HepG2 (cell line): ENCODE data around the gene TXNDC12. TPM values are rescaled to one million over a fixed set of nuclear protein-coding genes. Genes with fewer than 3 reads are reported as not detected.

Source experiments
- ATAC-seq: fragments of 200-7000 bp; cut with Tn5 transposase; 3 replicates; pipeline ENCODE4 v1.9.1; 2020; ENCODE audit warnings: mild to moderate bottlenecking, moderate library complexity
- BruUV-seq: library from RNA; stranded (reverse); fragments of 400-500 nt; replicated peaks from 2 replicates; lab custom pipeline; 2021; lab: Mats Ljungman, UMichigan
- CTCF ChIA-PET: fragments of 300-600 bp; formaldehyde crosslinking; extraction: SDS; loops from one replicate; lab custom pipeline; 2021; ENCODE audit warnings: low total read pairs, inconsistent platforms, low intra/inter-chr PET ratio; lab: Yijun Ruan, JAX
- POLR2A ChIA-PET: fragments of 350-600 bp; sonication (Branson Sonifier 250); formaldehyde crosslinking; loops from one replicate; lab custom pipeline; 2020; ENCODE audit warnings: antibody characterized with exemption, inconsistent platforms; lab: Yijun Ruan, JAX
- DNase-seq: peaks from one replicate; pipeline ENCODE4 v3.0.0-alpha.2; 2015; ENCODE audit warnings: low spot score
- FAIRE-seq: peaks from 3 replicates; lab custom pipeline; 2011; peaks lifted over from hg19 to GRCh38; lab: Jason Lieb, UNC
- H2AFZ ChIP-seq: one replicate; pipeline ENCODE4 v1.6.1; 2011; ENCODE audit warnings: low read length, inconsistent platforms
- H3K27ac ChIP-seq: fragments of 300-600 bp; 3 replicates; pipeline ENCODE4 v1.8.0; 2011; ENCODE audit warnings: mixed run types, mild to moderate bottlenecking, mixed read lengths, low read length, inconsistent platforms; ENCODE audit not compliant: insufficient read depth; ENCODE audit errors: extremely low read length
- H3K27me3 ChIP-seq, 2 experiments: fragments of 200-600 bp in 1 of 2; 2 replicates in 1 of 2; 3 replicates in 1 of 2; pipeline versions ENCODE4 v1.6.0 to v1.8.0; 2011; ENCODE audit warnings: low read length in 2 of 2, mild to moderate bottlenecking in 2 of 2, moderate library complexity in 2 of 2, inconsistent platforms in 1 of 2; ENCODE audit not compliant: insufficient read depth in 2 of 2, control insufficient read depth in 1 of 2
- H3K36me3 ChIP-seq, 2 experiments: fragments of 200-600 bp in 1 of 2; replicated peaks in 1 of 2; 2 replicates in 1 of 2; 3 replicates in 1 of 2; pipeline versions ENCODE4 v1.5.1 to v1.8.0; 2011; ENCODE audit warnings: low read length in 2 of 2, inconsistent platforms in 1 of 2; ENCODE audit not compliant: insufficient read depth in 2 of 2, control insufficient read depth in 1 of 2
- H3K4me1 ChIP-seq: 2 replicates; pipeline ENCODE4 v1.5.1; 2012; ENCODE audit warnings: low read length, inconsistent platforms; ENCODE audit not compliant: insufficient read depth
- H3K4me2 ChIP-seq: 2 replicates; pipeline ENCODE4 v1.6.0; 2011; ENCODE audit warnings: low read depth, low read length, inconsistent platforms
- H3K4me3 ChIP-seq, 3 experiments: fragments of 200-600 bp in 1 of 3; sonication (generic), shearing (Covaris generic) in 1 of 3; replicated peaks in 1 of 3; 2 replicates each; pipeline ENCODE4 v1.5.1; 2011 to 2016; ENCODE audit warnings: low read length in 3 of 3, inconsistent platforms in 2 of 3, low read depth in 2 of 3, mild to moderate bottlenecking in 2 of 3, control low read depth in 1 of 3, mixed read lengths in 1 of 3; ENCODE audit not compliant: insufficient read depth in 1 of 3
- H3K79me2 ChIP-seq: one replicate; pipeline ENCODE4 v1.6.1; 2011; ENCODE audit warnings: low read length, inconsistent platforms; ENCODE audit not compliant: insufficient read depth
- H3K9ac ChIP-seq: 2 replicates; pipeline ENCODE4 v1.6.0; 2011; ENCODE audit warnings: mild to moderate bottlenecking, low read depth, low read length, inconsistent platforms; ENCODE audit not compliant: insufficient read depth
- H3K9me3 ChIP-seq: 2 replicates; pipeline ENCODE4 v1.5.1; 2012; ENCODE audit warnings: mild to moderate bottlenecking, low read length
- H4K20me1 ChIP-seq: 2 replicates; pipeline ENCODE4 v1.6.0; 2011; ENCODE audit warnings: inconsistent platforms, mild to moderate bottlenecking, low read length, moderate library complexity; ENCODE audit not compliant: insufficient read depth
- ATF7 ChIP-seq, 2 experiments: fragments of 450-650 bp in 1 of 2; sonication (generic) in 1 of 2; formaldehyde crosslinking in 1 of 2; IDR thresholded peaks; 2 replicates each; pipeline versions ENCODE4 v1.4.0 to v1.6.1; 2016 to 2020; ENCODE audit warnings: antibody characterized with exemption in 1 of 2, mild to moderate bottlenecking in 1 of 2, missing genetic modification reagents in 1 of 2
- CHD4 ChIP-seq: fragments of 200-600 bp; sonication (generic); IDR thresholded peaks from 2 replicates; pipeline ENCODE4 v1.7.0; 2017; ENCODE audit warnings: mild to moderate bottlenecking, low read length, borderline replicate concordance
- HIVEP1 ChIP-seq: sonication (generic); formaldehyde crosslinking; IDR thresholded peaks from 2 replicates; pipeline ENCODE4 v1.4.0; 2020; ENCODE audit warnings: mild to moderate bottlenecking, missing genetic modification reagents
- PAXIP1 ChIP-seq: sonication (generic); formaldehyde crosslinking; conservative IDR thresholded peaks from 2 replicates; pipeline ENCODE4 v1.4.0; 2020; ENCODE audit warnings: mild to moderate bottlenecking, missing genetic modification reagents, moderate library complexity
- PHF21A ChIP-seq: sonication (generic); formaldehyde crosslinking; IDR thresholded peaks from 2 replicates; pipeline ENCODE4 v1.5.0; 2020; ENCODE audit warnings: mild to moderate bottlenecking, missing genetic modification reagents
- SALL1 ChIP-seq: sonication (generic); formaldehyde crosslinking; IDR thresholded peaks from 2 replicates; pipeline ENCODE4 v1.8.0; 2022; ENCODE audit warnings: mild to moderate bottlenecking, missing genetic modification reagents
- WGBS: methylation state at CpG from one replicate; pipeline ENCODE4 v1.1.6; 2017; ENCODE audit warnings: low lambda C conversion rate; 5-methylcytosine and 5-hydroxymethylcytosine counted together
- in situ Hi-C: cut with HindIII; loops from 2 replicates; pipeline ENCODE4 v1.10.0; 2017; ENCODE audit warnings: low pct_unique_long_range_greater_than_20kb; ENCODE audit not compliant: extremely low pct_ligation_motif_present
- intact Hi-C: fragments of 100-400 bp; cut with micrococcal nuclease; formaldehyde crosslinking; loops from one replicate; pipeline ENCODE4 v1.10.0; 2022; ENCODE audit not compliant: unreplicated experiment
- polyA plus RNA-seq, 8 experiments: library from polyadenylated mRNA; depleted of rRNA in 3 of 8; stranded (reverse) in 7 of 8; unstranded in 1 of 8; fragments of >200 nt; fragmentation: Illumina TruSeq in 4 of 8; extraction: Trizol in 4 of 8; gene quantifications; 2 replicates each; pipeline versions ENCODE4 v1.2.1 to v1.2.3, GENCODE V29; 2011 to 2016; ENCODE audit warnings: low read depth in 4 of 8, missing spikeins in 1 of 8, mixed read lengths in 1 of 8; ENCODE audit not compliant: insufficient read depth in 1 of 8
- total RNA-seq, 5 experiments: library from RNA; depleted of rRNA; stranded (reverse); fragments of >200 nt; fragmentation: Illumina TruSeq; extraction: Trizol; gene quantifications; 2 replicates each; pipeline ENCODE4 v1.2.3, GENCODE V29; 2016; ENCODE audit warnings: low read depth in 1 of 5
- TF ChIP-seq, protein P1 (sequence below): IDR thresholded peaks from 2 replicates; pipeline ENCODE4 v1.4.0; 2020; ENCODE audit warnings: mild to moderate bottlenecking, missing genetic modification reagents
- TF ChIP-seq, protein P2 (sequence below): sonication (generic); formaldehyde crosslinking; IDR thresholded peaks from 2 replicates; pipeline ENCODE4 v1.5.1; 2020; ENCODE audit warnings: missing genetic modification reagents, mild to moderate bottlenecking, borderline replicate concordance
- TF ChIP-seq, protein P3 (sequence below): sonication (generic); formaldehyde crosslinking; IDR thresholded peaks from 2 replicates; pipeline ENCODE4 v1.5.0; 2020; ENCODE audit warnings: missing genetic modification reagents, mild to moderate bottlenecking, borderline replicate concordance

The TXNDC12 gene
- total and polyA plus RNA-seq, 2 of the 13 experiments (the other 11 are each of a cell fraction or from before 2014, with no cell fraction given), result 65.6 to 67.2 TPM

GRCh38 chr1:52028839-52029238 is 26.2 kb downstream of the TXNDC12 start (continued):
- TF ChIP-seq PHF21A (0 out of 2 replicates have a peak, but pooled peaks have one; percentile 39), SALL1 (CRISPR knock-in tag) (peak; percentile 47), CHD4 (peak; percentile 35; the same call in 1 of the 2 replicates)
- TF ChIP-seq, protein P1, sequence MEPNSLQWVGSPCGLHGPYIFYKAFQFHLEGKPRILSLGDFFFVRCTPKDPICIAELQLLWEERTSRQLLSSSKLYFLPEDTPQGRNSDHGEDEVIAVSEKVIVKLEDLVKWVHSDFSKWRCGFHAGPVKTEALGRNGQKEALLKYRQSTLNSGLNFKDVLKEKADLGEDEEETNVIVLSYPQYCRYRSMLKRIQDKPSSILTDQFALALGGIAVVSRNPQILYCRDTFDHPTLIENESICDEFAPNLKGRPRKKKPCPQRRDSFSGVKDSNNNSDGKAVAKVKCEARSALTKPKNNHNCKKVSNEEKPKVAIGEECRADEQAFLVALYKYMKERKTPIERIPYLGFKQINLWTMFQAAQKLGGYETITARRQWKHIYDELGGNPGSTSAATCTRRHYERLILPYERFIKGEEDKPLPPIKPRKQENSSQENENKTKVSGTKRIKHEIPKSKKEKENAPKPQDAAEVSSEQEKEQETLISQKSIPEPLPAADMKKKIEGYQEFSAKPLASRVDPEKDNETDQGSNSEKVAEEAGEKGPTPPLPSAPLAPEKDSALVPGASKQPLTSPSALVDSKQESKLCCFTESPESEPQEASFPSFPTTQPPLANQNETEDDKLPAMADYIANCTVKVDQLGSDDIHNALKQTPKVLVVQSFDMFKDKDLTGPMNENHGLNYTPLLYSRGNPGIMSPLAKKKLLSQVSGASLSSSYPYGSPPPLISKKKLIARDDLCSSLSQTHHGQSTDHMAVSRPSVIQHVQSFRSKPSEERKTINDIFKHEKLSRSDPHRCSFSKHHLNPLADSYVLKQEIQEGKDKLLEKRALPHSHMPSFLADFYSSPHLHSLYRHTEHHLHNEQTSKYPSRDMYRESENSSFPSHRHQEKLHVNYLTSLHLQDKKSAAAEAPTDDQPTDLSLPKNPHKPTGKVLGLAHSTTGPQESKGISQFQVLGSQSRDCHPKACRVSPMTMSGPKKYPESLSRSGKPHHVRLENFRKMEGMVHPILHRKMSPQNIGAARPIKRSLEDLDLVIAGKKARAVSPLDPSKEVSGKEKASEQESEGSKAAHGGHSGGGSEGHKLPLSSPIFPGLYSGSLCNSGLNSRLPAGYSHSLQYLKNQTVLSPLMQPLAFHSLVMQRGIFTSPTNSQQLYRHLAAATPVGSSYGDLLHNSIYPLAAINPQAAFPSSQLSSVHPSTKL (CRISPR knock-in tag), result peak; percentile 3; the same call in 1 of the 2 replicates

- POLR2A ChIA-PET, result interaction anchor here (0.7 to 2.7 kb wide), 4 partner anchors 9 to 149 kb away, joined by 3 to 15 read pairs (median 3); partner anchors contain the start of gene TXNDC12
- FAIRE-seq (peak; percentile 52), DNase-seq (peak; percentile 24), ATAC-seq (peak; percentile 38)
- CTCF ChIA-PET, result no interaction called here
- H3K36me3 ChIP-seq, result peaks cover 1 to 27% of the 10 kb centered on the region in 2 experiments; a peak in 4 of 5 replicates
- H3K9me3 ChIP-seq, result no peaks in the 10 kb centered on the region
- in situ Hi-C loops, result no loop called here
- no peak overlapping the region for H3K27ac ChIP-seq
- no peak overlapping the region for H2AFZ ChIP-seq
- H3K4me1 ChIP-seq, result peaks cover 49% of the 10 kb centered on the region
- no peak overlapping the region for H3K4me3 ChIP-seq
- 61% methylated on average over 1 of the region's 1 CpG for WGBS
- no peaks in the 10 kb centered on the region; a peak in 1 of 5 replicates for H3K27me3 ChIP-seq
- H4K20me1 ChIP-seq, result no peaks in the 10 kb centered on the region
- intact Hi-C loops, result loop anchor here (2.0 kb wide), 1 partner anchor 26 kb away; the partner anchor contains the start of gene TXNDC12
- peaks cover 35% of the 10 kb centered on the region for H3K79me2 ChIP-seq
- H3K9ac ChIP-seq, result no peak overlapping the region
- BruUV-seq, result no TSS peak
- H3K4me2 ChIP-seq, result peak overlapping the region; percentile 25
- TF ChIP-seq, protein P2, sequence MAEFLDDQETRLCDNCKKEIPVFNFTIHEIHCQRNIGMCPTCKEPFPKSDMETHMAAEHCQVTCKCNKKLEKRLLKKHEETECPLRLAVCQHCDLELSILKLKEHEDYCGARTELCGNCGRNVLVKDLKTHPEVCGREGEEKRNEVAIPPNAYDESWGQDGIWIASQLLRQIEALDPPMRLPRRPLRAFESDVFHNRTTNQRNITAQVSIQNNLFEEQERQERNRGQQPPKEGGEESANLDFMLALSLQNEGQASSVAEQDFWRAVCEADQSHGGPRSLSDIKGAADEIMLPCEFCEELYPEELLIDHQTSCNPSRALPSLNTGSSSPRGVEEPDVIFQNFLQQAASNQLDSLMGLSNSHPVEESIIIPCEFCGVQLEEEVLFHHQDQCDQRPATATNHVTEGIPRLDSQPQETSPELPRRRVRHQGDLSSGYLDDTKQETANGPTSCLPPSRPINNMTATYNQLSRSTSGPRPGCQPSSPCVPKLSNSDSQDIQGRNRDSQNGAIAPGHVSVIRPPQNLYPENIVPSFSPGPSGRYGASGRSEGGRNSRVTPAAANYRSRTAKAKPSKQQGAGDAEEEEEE (CRISPR knock-in tag), result no peak
- TF ChIP-seq, protein P3, sequence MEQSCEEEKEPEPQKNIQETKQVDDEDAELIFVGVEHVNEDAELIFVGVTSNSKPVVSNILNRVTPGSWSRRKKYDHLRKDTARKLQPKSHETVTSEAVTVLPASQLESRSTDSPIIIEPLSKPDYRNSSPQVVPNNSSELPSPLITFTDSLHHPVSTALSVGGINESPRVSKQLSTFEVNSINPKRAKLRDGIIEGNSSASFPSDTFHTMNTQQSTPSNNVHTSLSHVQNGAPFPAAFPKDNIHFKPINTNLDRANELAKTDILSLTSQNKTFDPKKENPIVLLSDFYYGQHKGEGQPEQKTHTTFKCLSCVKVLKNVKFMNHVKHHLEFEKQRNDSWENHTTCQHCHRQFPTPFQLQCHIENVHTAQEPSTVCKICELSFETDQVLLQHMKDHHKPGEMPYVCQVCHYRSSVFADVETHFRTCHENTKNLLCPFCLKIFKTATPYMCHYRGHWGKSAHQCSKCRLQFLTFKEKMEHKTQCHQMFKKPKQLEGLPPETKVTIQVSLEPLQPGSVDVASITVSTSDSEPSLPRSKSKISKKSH (CRISPR knock-in tag), result no peak
- no peak for TF ChIP-seq ATF7 (IDR thresholded peaks at IDR 0.05)
- TF ChIP-seq ATF7 (CRISPR knock-in tag; IDR thresholded peaks at IDR 0.05), result no peak
- TF ChIP-seq PAXIP1 (CRISPR knock-in tag), result 0 out of 2 replicates have a peak, but pooled peaks have one; percentile 31
- no peak for TF ChIP-seq HIVEP1 (CRISPR knock-in tag)
Observed at GRCh38 chr1:52028328-52028727, 26.7 kb downstream of the TXNDC12 start.
